NCI-H774 (cell line): Measurements from ENCODE around the gene CXCL3.
"Not testable (repeated sequence)": the region's sequence is repeated elsewhere in the genome, so short reads cannot be mapped to it uniquely, and the experiment has no call there.

ENCODE experiments used
- DNase-seq: peaks from one replicate; lab custom pipeline; 2025; lab: John Stamatoyannopoulos, UW

CXCL3 gene

GRCh38 chr4:74038425-74039314 lies at the start of gene CXCL3:
Gene CXCL3, minus strand, starts transcription at chr4:74038689. Its CDS starts 78 bp downstream, at chr4:74038611.
- DNase-seq: peak; percentile 9

GRCh38 chr4:74087481-74087880 lies 49.0 kb upstream of the CXCL3 start:
- DNase-seq: no peak

- DNase-seq: no peak
Observed at GRCh38 chr4:74085669-74086068, 47.2 kb upstream of the CXCL3 start.

- DNase-seq: no peak
Observed at GRCh38 chr4:74084984-74085383, 46.5 kb upstream of the CXCL3 start.

- no peak for DNase-seq
Observed at GRCh38 chr4:74083546-74083945, 45.1 kb upstream of the CXCL3 start.

GRCh38 chr4:74081035-74081434 lies 42.5 kb upstream of the CXCL3 start:
- no peak for DNase-seq

- not testable (repeated sequence) for DNase-seq
Observed at GRCh38 chr4:74080351-74080750, 41.9 kb upstream of the CXCL3 start.

- DNase-seq: not testable (repeated sequence)
Observed at GRCh38 chr4:74079024-74079423, 40.5 kb upstream of the CXCL3 start.

GRCh38 chr4:74073358-74073757 lies 34.9 kb upstream of the CXCL3 start:
- DNase-seq: no peak

- no peak for DNase-seq
Observed at GRCh38 chr4:74072739-74073138, 34.2 kb upstream of the CXCL3 start.

- no peak for DNase-seq
Observed at GRCh38 chr4:74067586-74067985, 29.1 kb upstream of the CXCL3 start.

- no peak for DNase-seq
Observed at GRCh38 chr4:74066232-74066631, 27.7 kb upstream of the CXCL3 start.

- no peak for DNase-seq
Observed at GRCh38 chr4:74065115-74065642, 26.7 kb upstream of the CXCL3 start.

- no peak for DNase-seq
Observed at GRCh38 chr4:74063859-74064258, 25.4 kb upstream of the CXCL3 start.

- DNase-seq: no peak
Observed at GRCh38 chr4:74062953-74063352, 24.5 kb upstream of the CXCL3 start.

GRCh38 chr4:74061430-74061829 lies 22.9 kb upstream of the CXCL3 start:
- DNase-seq: no peak

- no peak for DNase-seq
Observed at GRCh38 chr4:74059161-74059829, 20.8 kb upstream of the CXCL3 start.

- no peak for DNase-seq
Observed at GRCh38 chr4:74058048-74058651, 19.7 kb upstream of the CXCL3 start.

GRCh38 chr4:74057588-74057987 lies 19.1 kb upstream of the CXCL3 start:
- no peak for DNase-seq

GRCh38 chr4:74056858-74057562 lies 18.5 kb upstream of the CXCL3 start:
- no peak for DNase-seq

- DNase-seq: no peak
Observed at GRCh38 chr4:74056114-74056857, 17.8 kb upstream of the CXCL3 start.
